HG03378 (cell line): ENCODE measurements around the gene EPHA6.
"Not testable (repeated sequence)": the region's sequence is repeated elsewhere in the genome, so short reads cannot be mapped to it uniquely, and the experiment has no call there.

ENCODE experiments used
- ATAC-seq: cut with Tn5 transposase; IDR thresholded peaks from one replicate; pipeline ENCODE4 v1.9.1; 2021; ENCODE audit warnings: mild to moderate bottlenecking, moderate library complexity; ENCODE audit not compliant: unreplicated experiment

Gene EPHA6

DNA sequence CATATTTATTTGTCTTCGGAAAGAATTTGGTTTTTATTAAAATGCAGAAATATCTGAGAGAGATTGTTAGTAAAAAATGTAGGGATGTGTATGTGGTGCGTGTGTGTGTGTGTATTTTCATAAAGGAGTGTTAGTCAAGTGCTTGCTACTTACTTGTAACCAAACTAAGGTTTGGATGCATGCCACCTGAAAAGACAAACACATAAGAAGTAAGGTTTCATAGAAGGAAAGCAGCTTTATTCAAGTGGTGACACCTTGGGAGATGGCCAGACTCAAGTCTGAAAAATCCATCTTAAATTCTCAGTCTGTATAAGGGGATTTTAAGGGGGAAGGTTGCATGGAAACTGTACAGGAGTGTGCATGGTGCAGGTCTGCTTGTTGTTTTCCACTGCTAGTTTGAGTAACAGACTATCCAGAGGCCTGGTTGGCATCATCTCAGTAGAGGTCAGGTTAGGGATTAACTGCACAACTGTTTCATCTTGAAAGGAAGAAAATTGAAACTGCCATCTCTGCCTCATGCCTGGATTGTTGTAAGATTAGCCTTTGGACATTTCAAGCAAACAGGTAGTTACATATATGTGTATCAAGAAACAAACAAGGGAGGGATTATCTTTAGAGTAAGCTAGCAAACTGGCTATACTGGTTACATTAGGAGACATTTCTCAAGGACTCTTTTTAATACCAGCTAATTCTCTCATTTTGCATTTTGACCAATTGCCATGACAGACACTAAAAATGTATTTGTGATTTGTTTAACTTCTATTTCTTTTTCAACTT is 196.7 kb downstream of the EPHA6 start:
- ATAC-seq, result no peak

GRCh38 chr3:97021778-97022177 is 207.4 kb downstream of the EPHA6 start:
- ATAC-seq, result no peak

- not testable (repeated sequence) for ATAC-seq
Measured at GRCh38 chr3:97025612-97026011, 211.2 kb downstream of the EPHA6 start.

GRCh38 chr3:97029972-97030371 is 215.6 kb downstream of the EPHA6 start:
- no peak for ATAC-seq

DNA sequence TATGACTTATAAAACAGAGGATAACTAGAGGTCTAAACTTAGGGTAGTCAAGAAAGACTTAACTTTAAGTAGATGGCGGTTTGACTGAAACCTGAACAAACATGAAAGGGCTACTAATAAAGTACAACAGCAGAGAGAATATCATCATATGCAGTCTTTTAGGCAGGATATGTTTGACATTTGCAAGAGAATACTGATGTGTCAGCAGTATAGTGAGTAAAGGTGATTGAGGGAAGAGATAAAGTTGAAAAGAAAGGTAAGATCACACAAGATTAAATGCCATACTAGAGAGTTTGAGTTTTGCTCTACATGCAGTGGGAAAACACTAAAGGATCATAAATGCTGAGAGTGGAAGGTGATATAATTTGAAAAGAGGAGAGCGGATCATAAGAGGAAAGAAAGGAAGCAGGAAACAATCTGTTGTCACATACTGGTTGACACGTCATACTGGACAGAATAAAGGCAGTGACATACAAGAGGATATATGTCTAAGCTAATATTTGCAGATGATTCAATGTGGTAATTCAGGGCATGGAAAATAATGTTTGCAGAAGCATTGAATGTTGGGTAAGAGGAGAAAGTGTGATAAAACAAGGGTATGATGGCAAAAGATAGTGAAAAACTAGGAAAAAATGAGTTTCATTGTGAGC is 223.0 kb downstream of the EPHA6 start:
- no peak for ATAC-seq

DNA sequence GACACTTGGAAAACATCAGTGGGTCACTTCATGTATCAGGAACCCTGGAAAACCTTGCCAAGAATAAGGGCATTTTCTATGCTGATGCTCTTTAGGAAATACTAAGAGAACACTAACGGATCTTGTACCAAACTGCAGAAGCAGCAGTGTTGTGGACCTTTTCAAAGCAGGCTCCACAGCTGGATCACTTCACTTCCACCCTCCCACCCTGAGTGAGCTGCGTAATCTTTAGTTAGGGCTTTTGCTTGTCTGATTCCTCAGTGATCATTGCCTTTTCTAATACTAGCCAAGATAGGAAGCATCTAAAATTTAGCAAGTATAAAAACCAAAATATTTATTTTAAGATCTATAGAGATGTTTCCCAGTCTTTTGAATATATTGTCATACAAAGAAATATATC is 229.0 kb downstream of the EPHA6 start:
- no peak for ATAC-seq

DNA sequence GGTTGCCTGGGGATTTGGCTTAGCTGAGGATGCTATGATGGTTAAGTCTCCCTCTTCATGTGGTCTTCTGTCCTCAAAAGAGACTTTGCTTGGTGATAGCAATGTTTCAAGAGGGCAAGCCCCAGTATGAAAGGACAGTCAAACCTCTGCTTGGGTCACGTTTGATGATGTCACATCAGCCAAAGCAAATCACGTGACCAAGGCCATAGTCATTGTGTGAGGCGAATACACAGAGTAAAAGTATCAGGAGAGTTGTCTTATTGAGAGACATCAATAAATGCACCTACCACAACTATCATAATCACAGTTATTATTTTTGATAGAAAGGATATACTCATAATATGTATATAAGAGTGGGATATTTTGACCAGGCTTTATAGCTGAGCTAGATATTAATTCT is 243.0 kb downstream of the EPHA6 start:
- ATAC-seq, result no peak

DNA sequence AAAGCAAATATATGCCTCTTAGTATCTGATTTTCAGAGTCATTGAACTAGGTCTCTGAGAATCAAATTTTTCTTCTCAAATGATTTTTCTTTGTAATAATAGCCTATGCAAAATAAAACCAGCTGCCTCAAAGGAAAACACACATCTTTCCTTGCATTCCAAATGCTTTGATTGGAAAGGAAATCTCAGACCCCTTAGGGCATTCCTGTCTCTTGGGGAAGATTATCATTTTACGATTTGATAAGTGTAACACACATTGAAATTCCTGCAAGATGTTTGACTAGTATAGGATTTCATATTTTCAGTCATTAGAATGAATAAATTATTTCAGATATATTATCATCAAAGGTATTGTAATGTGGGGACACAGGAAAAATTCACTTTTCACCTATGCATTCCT is 244.8 kb downstream of the EPHA6 start:
- ATAC-seq, result no peak

DNA sequence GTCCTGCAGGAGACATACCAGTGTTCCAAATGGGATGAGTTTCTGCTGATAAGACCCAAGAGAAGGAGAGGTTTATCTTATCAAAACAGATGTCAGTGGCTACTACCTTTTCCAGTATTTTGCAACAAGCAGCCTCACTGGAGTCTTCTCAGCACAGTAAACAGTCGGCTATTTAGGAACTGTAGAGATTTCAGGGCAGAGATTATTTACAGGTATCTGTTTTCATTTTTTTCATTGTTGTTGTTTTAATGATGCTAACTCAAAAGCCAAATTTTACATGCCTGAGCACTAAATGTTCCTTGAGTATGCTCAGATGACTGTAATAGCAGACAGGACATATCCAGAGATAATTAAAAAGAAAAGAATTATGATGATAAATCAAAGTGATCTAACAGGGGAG is 252.1 kb downstream of the EPHA6 start:
- no peak for ATAC-seq

- ATAC-seq, result no peak
Measured at GRCh38 chr3:97070302-97070701, 255.9 kb downstream of the EPHA6 start.

DNA sequence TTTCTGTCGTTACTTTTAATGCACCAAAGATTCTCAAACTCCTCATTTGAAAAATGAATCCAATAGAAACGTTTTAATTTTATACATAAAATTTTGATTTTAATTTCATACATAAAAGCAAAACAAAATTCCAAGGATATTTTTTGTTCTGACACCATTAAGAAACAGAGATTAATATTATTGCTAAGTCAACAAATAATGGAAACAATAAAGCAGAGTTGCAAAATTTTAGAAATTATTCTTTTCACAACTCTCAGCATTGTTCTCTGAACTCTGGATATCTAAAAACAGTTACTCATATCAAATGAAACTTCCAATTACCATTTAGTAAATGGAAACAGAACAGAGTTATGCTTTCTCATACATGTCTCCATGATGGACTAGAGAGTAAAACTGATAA is 260.2 kb downstream of the EPHA6 start:
- no peak for ATAC-seq

DNA sequence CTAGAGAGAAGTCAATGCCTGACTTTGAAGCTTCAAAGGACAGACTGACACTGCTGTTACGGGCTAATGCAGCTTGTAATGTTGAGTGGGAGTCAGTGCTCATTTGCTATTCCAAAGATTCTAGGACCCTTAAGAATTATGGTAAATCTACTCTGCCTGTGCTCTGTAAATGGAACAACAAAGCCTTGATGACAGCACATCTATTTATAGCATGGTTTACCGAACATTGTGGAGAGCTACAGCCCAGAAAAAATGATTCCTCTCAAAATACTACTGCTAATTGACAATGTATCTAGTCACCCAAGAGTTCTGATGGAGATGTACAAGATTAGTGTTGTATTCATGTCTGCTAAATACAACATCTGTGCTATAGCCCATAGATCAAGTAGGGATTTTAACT is 262.3 kb downstream of the EPHA6 start:
- no peak for ATAC-seq

GRCh38 chr3:97089621-97090020 is 275.2 kb downstream of the EPHA6 start:
- no peak for ATAC-seq

DNA sequence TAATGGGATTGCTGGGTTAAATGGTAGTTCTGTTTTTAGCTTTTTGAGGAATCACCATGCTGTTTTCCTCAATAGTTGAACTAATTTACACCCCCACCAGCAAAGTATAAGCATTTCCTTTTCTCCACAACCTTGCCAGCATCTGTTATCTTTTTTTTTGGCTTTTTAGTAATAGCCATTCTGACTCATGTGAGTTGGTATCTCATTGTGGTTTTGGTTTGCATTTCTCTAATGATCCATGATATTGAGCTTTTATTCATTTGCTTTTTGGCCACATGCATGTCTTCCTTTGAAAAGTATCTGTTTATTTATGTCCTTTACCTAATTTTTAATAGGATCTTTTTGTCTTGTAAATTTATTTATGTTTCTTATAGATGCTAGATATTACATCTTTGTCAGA is 288.2 kb downstream of the EPHA6 start:
- no peak for ATAC-seq

DNA sequence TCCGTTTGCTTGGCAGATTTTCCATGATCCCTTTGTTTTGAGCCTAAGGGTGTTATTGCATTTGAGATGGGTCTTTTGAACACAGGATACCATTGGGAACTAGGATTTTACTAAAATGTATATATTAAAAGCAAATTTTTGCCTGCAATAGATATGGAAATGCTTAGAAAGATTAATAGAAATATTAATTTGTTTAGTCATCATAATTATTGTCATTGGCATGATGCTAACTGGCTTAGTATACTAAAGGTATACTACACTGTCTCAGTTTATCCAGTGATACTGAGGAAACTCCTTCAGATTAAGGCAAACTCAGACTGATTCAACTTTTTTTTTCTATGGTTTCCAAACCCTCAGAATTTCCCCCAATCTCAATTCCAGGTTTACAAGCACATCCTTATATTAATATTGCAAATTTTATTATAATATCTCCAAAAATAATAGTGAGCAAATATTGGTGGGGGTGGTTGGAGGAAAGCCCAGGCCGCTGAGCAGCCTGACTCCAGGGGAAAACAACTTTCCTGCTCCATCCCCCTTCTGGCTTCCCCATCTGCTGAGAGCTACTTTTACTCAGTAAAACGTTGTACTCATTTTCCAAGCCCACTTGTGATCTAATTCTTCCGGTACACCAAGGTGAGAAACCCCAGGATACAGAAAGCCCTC is 291.7 kb downstream of the EPHA6 start:
- ATAC-seq, result no peak

DNA sequence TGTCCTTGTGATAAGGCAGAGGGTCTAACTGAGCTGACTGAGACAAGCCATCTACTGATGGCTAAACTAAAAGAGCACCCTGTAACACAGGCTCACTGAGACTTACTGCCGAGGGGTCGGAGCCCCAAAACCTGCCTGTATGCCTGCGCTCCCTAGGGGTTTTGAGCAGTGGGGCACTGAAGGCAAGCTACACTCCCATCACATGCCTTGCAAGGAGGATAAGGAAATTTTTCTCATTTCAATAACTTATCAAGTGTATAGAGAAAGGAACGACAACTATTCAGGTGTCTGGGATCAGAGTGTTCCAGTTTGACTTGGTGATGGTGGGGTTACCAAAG is 292.2 kb downstream of the EPHA6 start:
- no peak for ATAC-seq

DNA sequence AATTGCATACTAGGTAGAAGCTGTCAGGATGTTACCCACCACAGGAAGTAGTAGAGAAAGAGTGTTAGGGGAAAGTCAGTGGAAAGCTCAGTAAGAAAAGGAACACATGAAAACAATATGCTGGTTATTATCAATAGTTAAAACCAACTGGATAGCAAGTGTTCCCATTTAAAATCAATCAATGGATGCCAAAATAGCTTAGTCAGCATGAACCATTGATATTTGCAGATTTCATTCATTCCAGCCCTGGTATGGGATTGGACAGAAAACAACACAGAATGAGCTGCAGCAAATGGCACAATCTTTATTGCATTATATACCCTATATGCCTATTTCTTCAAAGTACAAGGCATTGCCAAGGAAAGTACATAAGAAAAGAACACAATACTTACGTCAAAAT is 293.7 kb downstream of the EPHA6 start:
- no peak for ATAC-seq

DNA sequence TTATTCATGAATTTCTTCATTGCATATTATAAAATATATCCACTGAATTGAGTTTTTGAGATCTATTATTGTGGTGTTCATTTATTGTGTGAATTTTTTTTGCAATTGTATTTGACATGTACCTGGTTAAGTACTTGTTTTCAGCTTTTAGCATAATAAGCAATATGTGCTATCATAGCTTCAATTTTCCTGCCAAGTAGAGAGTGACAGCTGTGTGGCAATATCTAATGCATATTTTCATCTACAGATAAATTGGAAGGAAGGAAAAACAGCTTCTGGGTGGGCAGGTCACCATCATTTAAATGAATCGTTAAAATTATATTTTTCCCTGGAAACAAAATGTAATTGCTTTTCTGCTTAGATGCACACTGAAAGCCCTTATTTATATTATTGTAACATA is 296.9 kb downstream of the EPHA6 start:
- ATAC-seq, result no peak

- no peak for ATAC-seq
Measured at GRCh38 chr3:97121386-97121785, 307.0 kb downstream of the EPHA6 start.

DNA sequence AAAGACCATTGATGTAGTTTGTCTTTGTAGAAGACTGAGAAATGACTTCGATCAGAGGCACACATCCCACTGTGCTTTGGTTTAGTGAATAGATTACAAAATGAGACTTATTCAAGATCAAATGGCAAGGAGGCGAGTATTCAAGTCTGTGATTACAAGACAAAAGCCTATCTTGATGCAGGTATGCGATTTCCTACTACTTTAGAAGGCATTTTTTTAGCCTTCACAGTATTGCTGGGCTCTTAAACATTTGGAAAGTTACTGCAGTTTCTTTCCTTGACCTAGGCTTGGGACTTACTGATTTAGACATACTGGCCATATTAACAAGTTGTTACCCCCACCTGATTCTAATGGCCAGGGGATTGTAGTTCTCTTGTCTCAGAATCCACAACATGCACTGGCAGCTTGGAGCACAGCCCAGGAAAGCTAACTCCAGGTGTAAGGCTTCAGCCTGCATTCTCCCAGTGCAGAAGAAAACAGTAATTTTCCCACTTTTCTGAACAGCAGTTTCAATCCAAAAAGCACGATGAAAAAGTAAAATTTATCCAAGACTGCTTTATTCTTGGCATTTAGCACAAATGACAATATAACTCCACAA is 311.6 kb downstream of the EPHA6 start:
- no peak for ATAC-seq

DNA sequence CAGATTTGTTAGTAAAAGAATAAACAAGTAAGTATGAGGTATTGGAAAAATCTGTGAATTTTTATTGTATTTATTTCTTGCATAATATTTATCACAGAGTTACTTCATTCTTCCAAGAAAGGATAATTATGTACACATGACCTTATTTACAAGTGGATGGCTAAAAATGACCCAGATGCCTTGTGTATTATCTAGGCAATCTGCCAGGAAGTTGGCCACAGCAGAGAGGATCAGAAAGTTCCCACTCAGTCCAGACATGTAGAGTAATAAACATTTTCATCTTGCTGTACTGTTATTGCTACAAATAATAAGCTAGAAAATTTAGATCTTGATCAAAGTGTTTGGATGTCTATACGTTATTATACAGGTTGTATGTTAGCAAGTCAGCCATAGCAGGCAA is 317.1 kb downstream of the EPHA6 start:
- no peak for ATAC-seq
